NCI-H2107 (cell line): Measurements from ENCODE around the gene MVB12B.
"Not testable (repeated sequence)": the region's sequence is repeated elsewhere in the genome, so short reads cannot be mapped to it uniquely, and the experiment has no call there.

Experiments
- DNase-seq: peaks from one replicate; lab custom pipeline; 2025; lab: John Stamatoyannopoulos, UW

Gene MVB12B

GRCh38 chr9:126326228-126327005, at the start of gene MVB12B:
TSS of gene MVB12B (plus strand) at chr9:126326829. CDS start at chr9:126326930, 101 bp downstream.
- no peak for DNase-seq

GRCh38 chr9:126283799-126284465, 42.7 kb upstream of the MVB12B start:
- DNase-seq, result no peak

GRCh38 chr9:126285652-126286051, 41.0 kb upstream of the MVB12B start:
- not testable (repeated sequence) for DNase-seq

- DNase-seq, result no peak
Measured at GRCh38 chr9:126287166-126287866, 39.3 kb upstream of the MVB12B start.

GRCh38 chr9:126290871-126291270, 35.8 kb upstream of the MVB12B start:
- no peak for DNase-seq

- DNase-seq, result no peak
Measured at GRCh38 chr9:126291925-126292324, 34.7 kb upstream of the MVB12B start.

GRCh38 chr9:126292736-126293521, 33.7 kb upstream of the MVB12B start:
- no peak for DNase-seq

GRCh38 chr9:126293522-126293889, 33.1 kb upstream of the MVB12B start:
- DNase-seq, result no peak

- DNase-seq, result no peak
Measured at GRCh38 chr9:126294331-126295081, 32.1 kb upstream of the MVB12B start.

GRCh38 chr9:126295082-126295477, 31.5 kb upstream of the MVB12B start:
- no peak for DNase-seq

GRCh38 chr9:126295516-126295915, 31.1 kb upstream of the MVB12B start:
- no peak for DNase-seq

- no peak for DNase-seq
Measured at GRCh38 chr9:126295936-126296600, 30.6 kb upstream of the MVB12B start.

GRCh38 chr9:126296687-126297086, 29.9 kb upstream of the MVB12B start:
- DNase-seq, result no peak

- DNase-seq, result no peak
Measured at GRCh38 chr9:126297661-126298060, 29.0 kb upstream of the MVB12B start.

GRCh38 chr9:126298063-126298801, 28.4 kb upstream of the MVB12B start:
- DNase-seq, result no peak

- no peak for DNase-seq
Measured at GRCh38 chr9:126299706-126300276, 26.8 kb upstream of the MVB12B start.

- no peak for DNase-seq
Measured at GRCh38 chr9:126301196-126301595, 25.4 kb upstream of the MVB12B start.

- DNase-seq, result peak; percentile 14
Measured at GRCh38 chr9:126301985-126302603, 24.5 kb upstream of the MVB12B start.

- DNase-seq, result no peak
Measured at GRCh38 chr9:126302730-126303129, 23.9 kb upstream of the MVB12B start.
